ENCODE measurements around the gene TFF3.

Gene TFF3

GRCh38 chr21:42331660-42332059 is 16.5 kb upstream of the TFF3 start:
- Histone ChIP-seq H3K36me3 (ENCODE audit: insufficient read depth, insufficient read length, low read length) (no peaks in the 10 kb centered on the region), H3K4me3 (ENCODE audit: insufficient read length, low read depth) (no peak overlapping the region), H3K27me3 (ENCODE audit: insufficient read depth, insufficient read length) (no peaks in the 10 kb centered on the region), H3K4me1 (ENCODE audit: insufficient read depth, insufficient read length) (no peaks in the 10 kb centered on the region), H3K9ac (ENCODE audit: insufficient read length, low read depth) (no peak overlapping the region), H3K9me3 (ENCODE audit: insufficient read depth, low read length) (peaks cover 38% of the 10 kb centered on the region)
- TF ChIP-seq ZNF274 (IDR thresholded peaks at IDR 0.05; ENCODE audit: low read depth, low read length) (no peak), YY1 (IDR thresholded peaks at IDR 0.05; ENCODE audit: insufficient read depth, insufficient read length) (no peak), SUZ12 (IDR thresholded peaks at IDR 0.05; ENCODE audit: extremely low read depth, insufficient read depth, insufficient read length) (no peak)
- no peak for DNase-seq (ENCODE audit: low read depth, low spot score)

- Histone ChIP-seq H3K27me3 (ENCODE audit: insufficient read depth, insufficient read length) (no peaks in the 10 kb centered on the region), H3K4me1 (ENCODE audit: insufficient read depth, insufficient read length) (no peaks in the 10 kb centered on the region), H3K36me3 (ENCODE audit: insufficient read depth, insufficient read length, low read length) (no peaks in the 10 kb centered on the region), H3K9ac (ENCODE audit: insufficient read length, low read depth) (no peak overlapping the region), H3K4me3 (ENCODE audit: insufficient read length, low read depth) (no peak overlapping the region), H3K9me3 (ENCODE audit: insufficient read depth, low read length) (peaks cover 41% of the 10 kb centered on the region)
- TF ChIP-seq SUZ12 (IDR thresholded peaks at IDR 0.05; ENCODE audit: extremely low read depth, insufficient read depth, insufficient read length) (no peak), YY1 (IDR thresholded peaks at IDR 0.05; ENCODE audit: insufficient read depth, insufficient read length) (no peak), ZNF274 (IDR thresholded peaks at IDR 0.05; ENCODE audit: low read depth, low read length) (no peak)
- no peak for DNase-seq (ENCODE audit: low read depth, low spot score)
Observed at GRCh38 chr21:42330380-42331371, 15.5 kb upstream of the TFF3 start.

GRCh38 chr21:42324896-42325295 is 9.7 kb upstream of the TFF3 start:
- no peak for DNase-seq (ENCODE audit: low read depth, low spot score)
- no peaks in the 10 kb centered on the region for H3K36me3 ChIP-seq (ENCODE audit: insufficient read depth, insufficient read length, low read length)
- H3K4me3 ChIP-seq (ENCODE audit: insufficient read length, low read depth), result no peak overlapping the region
- no peaks in the 10 kb centered on the region for H3K27me3 ChIP-seq (ENCODE audit: insufficient read depth, insufficient read length)
- TF ChIP-seq YY1 (IDR thresholded peaks at IDR 0.05; ENCODE audit: insufficient read depth, insufficient read length) (no peak), SUZ12 (IDR thresholded peaks at IDR 0.05; ENCODE audit: extremely low read depth, insufficient read depth, insufficient read length) (no peak), ZNF274 (IDR thresholded peaks at IDR 0.05; ENCODE audit: low read depth, low read length) (no peak)
- no peak overlapping the region for H3K9ac ChIP-seq (ENCODE audit: insufficient read length, low read depth)
- H3K4me1 ChIP-seq (ENCODE audit: insufficient read depth, insufficient read length), result peaks cover 4% of the 10 kb centered on the region
- peaks cover 23% of the 10 kb centered on the region for H3K9me3 ChIP-seq (ENCODE audit: insufficient read depth, low read length)

GRCh38 chr21:42321845-42322244 is 6.6 kb upstream of the TFF3 start:
- Histone ChIP-seq H3K4me1 (ENCODE audit: insufficient read depth, insufficient read length) (peaks cover 26% of the 10 kb centered on the region), H3K9me3 (ENCODE audit: insufficient read depth, low read length) (0 out of 2 replicates have a peak, but pooled peaks cover 6% of the 10 kb centered on the region), H3K27me3 (ENCODE audit: insufficient read depth, insufficient read length) (no peaks in the 10 kb centered on the region), H3K4me3 (ENCODE audit: insufficient read length, low read depth) (no peak overlapping the region), H3K9ac (ENCODE audit: insufficient read length, low read depth) (no peak overlapping the region), H3K36me3 (ENCODE audit: insufficient read depth, insufficient read length, low read length) (no peaks in the 10 kb centered on the region)
- TF ChIP-seq ZNF274 (IDR thresholded peaks at IDR 0.05; ENCODE audit: low read depth, low read length) (no peak), YY1 (IDR thresholded peaks at IDR 0.05; ENCODE audit: insufficient read depth, insufficient read length) (no peak), SUZ12 (IDR thresholded peaks at IDR 0.05; ENCODE audit: extremely low read depth, insufficient read depth, insufficient read length) (no peak)
- DNase-seq (ENCODE audit: low read depth, low spot score), result no peak

- DNase-seq (ENCODE audit: low read depth, low spot score), result no peak
- H3K4me3 ChIP-seq (ENCODE audit: insufficient read length, low read depth), result no peak overlapping the region
- peaks cover 31% of the 10 kb centered on the region for H3K4me1 ChIP-seq (ENCODE audit: insufficient read depth, insufficient read length)
- H3K36me3 ChIP-seq (ENCODE audit: insufficient read depth, insufficient read length, low read length), result no peaks in the 10 kb centered on the region
- no peaks in the 10 kb centered on the region for H3K27me3 ChIP-seq (ENCODE audit: insufficient read depth, insufficient read length)
- H3K9ac ChIP-seq (ENCODE audit: insufficient read length, low read depth), result no peak overlapping the region
- H3K9me3 ChIP-seq (ENCODE audit: insufficient read depth, low read length), result 0 out of 2 replicates have a peak, but pooled peaks cover 6% of the 10 kb centered on the region
- no peak for TF ChIP-seq YY1 (IDR thresholded peaks at IDR 0.05; ENCODE audit: insufficient read depth, insufficient read length)
- no peak for TF ChIP-seq SUZ12 (IDR thresholded peaks at IDR 0.05; ENCODE audit: extremely low read depth, insufficient read depth, insufficient read length)
- TF ChIP-seq ZNF274 (IDR thresholded peaks at IDR 0.05; ENCODE audit: low read depth, low read length), result no peak
Observed at GRCh38 chr21:42321231-42321630, 6.0 kb upstream of the TFF3 start.

- H3K4me3 ChIP-seq (ENCODE audit: insufficient read length, low read depth), result no peak overlapping the region
- no peak for DNase-seq (ENCODE audit: low read depth, low spot score)
- 0 out of 2 replicates have a peak, but pooled peaks cover 4% of the 10 kb centered on the region for H3K9me3 ChIP-seq (ENCODE audit: insufficient read depth, low read length)
- no peaks in the 10 kb centered on the region for H3K27me3 ChIP-seq (ENCODE audit: insufficient read depth, insufficient read length)
- peaks cover 32% of the 10 kb centered on the region for H3K4me1 ChIP-seq (ENCODE audit: insufficient read depth, insufficient read length)
- no peak for TF ChIP-seq YY1 (IDR thresholded peaks at IDR 0.05; ENCODE audit: insufficient read depth, insufficient read length)
- no peak for TF ChIP-seq SUZ12 (IDR thresholded peaks at IDR 0.05; ENCODE audit: extremely low read depth, insufficient read depth, insufficient read length)
- TF ChIP-seq ZNF274 (IDR thresholded peaks at IDR 0.05; ENCODE audit: low read depth, low read length), result no peak
- no peaks in the 10 kb centered on the region for H3K36me3 ChIP-seq (ENCODE audit: insufficient read depth, insufficient read length, low read length)
- H3K9ac ChIP-seq (ENCODE audit: insufficient read length, low read depth), result no peak overlapping the region
Observed at GRCh38 chr21:42320791-42321190, 5.6 kb upstream of the TFF3 start.

- TF ChIP-seq YY1 (IDR thresholded peaks at IDR 0.05; ENCODE audit: insufficient read depth, insufficient read length) (no peak), ZNF274 (IDR thresholded peaks at IDR 0.05; ENCODE audit: low read depth, low read length) (no peak), SUZ12 (IDR thresholded peaks at IDR 0.05; ENCODE audit: extremely low read depth, insufficient read depth, insufficient read length) (no peak)
- H3K27me3 ChIP-seq (ENCODE audit: insufficient read depth, insufficient read length), result no peaks in the 10 kb centered on the region
Observed at GRCh38 chr21:42319851-42320572, 4.8 kb upstream of the TFF3 start.

More at GRCh38 chr21:42319851-42320572, 4.8 kb upstream of the TFF3 start:
- Histone ChIP-seq H3K36me3 (ENCODE audit: insufficient read depth, insufficient read length, low read length) (no peaks in the 10 kb centered on the region), H3K9me3 (ENCODE audit: insufficient read depth, low read length) (no peaks in the 10 kb centered on the region), H3K9ac (ENCODE audit: insufficient read length, low read depth) (no peak overlapping the region), H3K4me3 (ENCODE audit: insufficient read length, low read depth) (no peak overlapping the region), H3K4me1 (ENCODE audit: insufficient read depth, insufficient read length) (peaks cover 38% of the 10 kb centered on the region)
- DNase-seq (ENCODE audit: low read depth, low spot score), result no peak

Data from NT2/D1 (cell line).